HG02981 (cell line): Measurements from ENCODE around the gene SNAI3.

Experiments
- ATAC-seq: cut with Tn5 transposase; IDR thresholded peaks from one replicate; pipeline ENCODE4 v1.9.1; 2021; ENCODE audit warnings: mild to moderate bottlenecking, moderate library complexity; ENCODE audit not compliant: unreplicated experiment

SNAI3 gene

DNA sequence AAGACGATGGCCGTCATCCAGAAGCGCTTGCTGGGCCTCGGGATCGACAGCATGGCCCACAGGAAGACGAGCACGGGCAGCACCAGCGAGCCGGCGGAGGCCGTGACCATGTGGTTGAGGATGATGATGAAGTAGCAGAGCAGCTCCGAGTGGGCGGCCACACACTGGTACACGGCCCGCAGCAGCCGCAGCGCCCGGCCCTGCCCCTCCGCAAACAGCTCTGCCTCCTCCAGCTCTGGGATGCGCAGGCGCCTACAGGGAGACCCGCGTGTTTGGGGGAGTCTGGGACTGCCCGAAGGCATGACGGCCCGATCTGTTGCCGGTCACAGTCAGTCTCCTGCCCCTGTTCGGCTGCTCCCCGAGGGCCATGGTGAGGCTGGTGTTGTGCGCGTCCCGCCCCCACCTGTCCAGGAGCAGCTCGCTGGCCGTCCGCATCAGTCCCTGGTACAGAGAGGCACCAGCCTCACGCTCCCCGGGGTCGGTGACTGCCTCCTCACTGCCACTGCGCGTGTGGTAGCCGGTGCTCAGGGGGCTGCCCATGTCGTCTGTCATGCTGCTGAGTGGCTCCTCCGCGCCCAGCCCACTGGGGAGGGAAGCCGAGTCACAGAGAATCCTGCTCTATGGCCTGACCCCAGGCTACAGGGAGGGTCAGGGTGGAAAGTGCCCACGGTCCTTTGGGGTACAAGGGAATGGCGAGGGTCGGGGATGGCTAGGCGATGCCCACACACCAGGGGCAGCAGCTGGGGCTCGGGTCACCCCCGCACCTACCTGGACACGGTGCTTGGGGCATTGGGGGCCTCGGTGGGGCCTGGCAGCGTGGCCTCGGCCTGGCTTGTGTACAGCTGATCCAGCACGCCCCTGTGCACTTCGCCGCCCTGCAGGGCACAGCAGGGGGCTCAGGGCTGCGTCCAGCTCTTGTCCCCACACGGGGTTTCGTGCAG is 35.8 kb upstream of the SNAI3 start:
- ATAC-seq = no peak

- ATAC-seq = no peak
Measured at GRCh38 chr16:88721236-88721635, 34.9 kb upstream of the SNAI3 start.

GRCh38 chr16:88720396-88720970 is 34.2 kb upstream of the SNAI3 start:
- ATAC-seq = no peak

GRCh38 chr16:88719933-88720296 is 33.6 kb upstream of the SNAI3 start:
- ATAC-seq = no peak

DNA sequence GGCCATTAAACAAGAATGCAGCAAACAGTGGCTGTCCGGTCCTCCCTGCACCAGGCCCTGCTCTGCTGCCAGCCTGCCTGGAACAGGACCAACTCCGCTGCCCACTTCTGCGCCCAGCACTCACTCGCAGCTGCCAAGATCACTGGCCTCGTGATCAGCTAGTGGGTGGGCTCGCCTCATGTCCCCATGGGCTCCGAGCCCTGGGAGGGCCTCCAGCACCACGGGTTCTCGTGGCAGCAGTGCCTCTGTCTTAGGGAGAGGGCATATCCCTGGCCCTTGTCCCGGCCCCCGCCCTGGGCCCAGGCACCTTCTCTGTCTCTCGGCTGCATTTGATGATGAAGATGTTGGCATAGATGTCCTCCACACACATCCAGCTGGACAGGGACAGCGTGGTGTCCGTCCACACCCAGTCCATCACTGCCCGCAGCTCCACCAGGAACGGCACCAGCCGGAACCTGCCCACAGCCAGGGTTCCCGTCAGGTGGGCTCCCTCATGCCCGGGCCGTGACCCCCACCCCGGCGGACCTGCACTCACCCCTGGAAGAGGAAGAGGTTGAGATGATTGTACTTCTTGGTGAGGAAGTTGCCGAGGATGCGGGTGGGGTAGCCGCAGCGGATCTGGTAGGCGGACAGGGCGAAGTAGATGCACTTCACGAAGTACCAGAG is 33.1 kb upstream of the SNAI3 start:
- no peak for ATAC-seq

- ATAC-seq = no peak
Measured at GRCh38 chr16:88718178-88718577, 31.9 kb upstream of the SNAI3 start.

DNA sequence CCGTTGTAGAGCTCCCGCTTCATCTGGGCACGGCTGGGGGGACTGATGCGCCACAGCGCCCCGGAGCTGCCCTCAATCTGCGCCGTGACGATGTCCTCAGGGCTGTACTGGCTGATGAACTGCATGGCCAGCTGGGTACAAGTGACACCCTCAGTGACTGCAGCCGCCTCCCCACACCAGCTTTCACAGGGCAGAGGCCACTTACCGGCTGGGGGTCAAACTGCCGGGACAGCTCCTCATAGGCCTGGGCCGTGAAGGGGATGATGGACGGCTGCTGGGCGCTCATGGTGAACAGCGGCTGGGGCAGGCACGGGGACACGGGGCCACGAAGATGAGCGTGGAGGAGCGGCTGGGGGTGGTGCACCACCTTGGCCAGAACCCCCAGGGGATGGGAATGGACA is 30.3 kb upstream of the SNAI3 start:
- no peak for ATAC-seq

DNA sequence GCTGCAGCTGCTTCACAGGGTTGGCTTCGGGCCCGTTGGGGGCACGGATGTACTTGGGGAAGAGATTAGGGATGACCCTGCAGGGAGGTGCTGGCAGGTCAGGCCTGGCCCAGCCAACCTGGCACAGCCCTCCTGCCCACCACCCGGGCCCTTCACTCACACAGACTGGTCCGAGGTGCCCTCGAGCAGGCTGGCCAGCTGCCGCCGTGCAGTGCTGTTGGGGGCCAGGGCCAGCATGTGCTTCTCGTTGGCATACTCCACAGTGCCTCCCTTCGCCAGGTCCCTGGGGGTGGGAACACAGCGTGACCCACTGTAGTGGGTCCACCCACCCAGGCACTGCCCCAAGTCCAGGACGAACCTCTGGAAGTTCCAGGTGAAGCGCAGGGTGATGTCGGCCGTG is 29.9 kb upstream of the SNAI3 start:
- ATAC-seq = no peak

GRCh38 chr16:88715312-88716190 is 29.2 kb upstream of the SNAI3 start:
- ATAC-seq = no peak

- ATAC-seq = no peak
Measured at GRCh38 chr16:88714420-88715302, 28.4 kb upstream of the SNAI3 start.

- ATAC-seq = no peak
Measured at GRCh38 chr16:88713568-88714419, 27.5 kb upstream of the SNAI3 start.

DNA sequence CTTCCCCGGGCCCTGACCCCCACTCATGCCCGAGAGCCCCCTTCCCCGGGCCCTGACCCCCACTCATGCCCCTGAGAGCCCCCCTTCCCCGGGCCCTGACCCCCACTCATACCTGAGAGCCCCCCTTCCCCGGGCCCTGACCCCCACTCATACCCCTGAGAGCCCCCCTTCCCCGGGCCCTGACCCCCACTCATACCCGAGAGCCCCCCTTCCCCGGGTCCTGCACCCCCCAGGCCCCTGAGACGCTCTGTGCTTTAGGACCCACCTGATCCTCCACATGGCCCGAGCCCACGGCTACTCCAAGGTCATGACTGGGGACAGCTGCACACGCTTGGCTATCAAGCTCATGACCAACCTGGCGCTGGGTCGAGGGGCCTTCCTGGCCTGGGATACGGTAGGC is 26.7 kb upstream of the SNAI3 start:
- ATAC-seq = no peak

DNA sequence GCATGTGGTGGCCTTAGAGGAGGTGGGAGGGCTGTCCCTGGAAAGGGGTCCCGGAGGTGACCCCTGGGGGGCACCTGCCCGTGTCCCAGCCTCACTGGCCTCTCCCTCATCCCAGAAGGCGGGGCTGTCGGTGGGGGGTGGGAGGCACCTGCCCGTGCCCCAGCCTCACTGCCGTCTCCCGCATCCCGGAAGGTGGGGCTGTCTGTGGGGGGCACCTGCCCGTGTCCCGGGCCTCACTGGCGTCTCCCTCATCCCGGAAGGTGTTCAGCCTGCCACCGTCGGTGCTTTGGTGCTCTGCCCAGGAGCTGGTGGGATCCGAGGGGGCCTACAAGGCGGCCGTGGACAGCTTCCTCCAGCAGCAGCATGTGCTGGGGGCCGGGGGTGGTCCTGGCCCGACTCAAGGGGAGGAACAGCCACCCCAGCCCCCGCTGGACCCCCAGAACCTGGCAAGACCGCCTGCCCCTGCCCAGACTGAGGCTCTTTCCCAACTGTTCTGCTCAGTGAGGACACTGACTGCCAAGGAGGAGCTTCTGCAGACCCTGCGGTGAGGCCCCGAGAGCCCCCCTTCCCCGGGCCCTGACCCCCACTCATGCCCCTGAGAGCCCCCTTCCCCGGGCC is 26.2 kb upstream of the SNAI3 start:
- ATAC-seq = no peak

DNA sequence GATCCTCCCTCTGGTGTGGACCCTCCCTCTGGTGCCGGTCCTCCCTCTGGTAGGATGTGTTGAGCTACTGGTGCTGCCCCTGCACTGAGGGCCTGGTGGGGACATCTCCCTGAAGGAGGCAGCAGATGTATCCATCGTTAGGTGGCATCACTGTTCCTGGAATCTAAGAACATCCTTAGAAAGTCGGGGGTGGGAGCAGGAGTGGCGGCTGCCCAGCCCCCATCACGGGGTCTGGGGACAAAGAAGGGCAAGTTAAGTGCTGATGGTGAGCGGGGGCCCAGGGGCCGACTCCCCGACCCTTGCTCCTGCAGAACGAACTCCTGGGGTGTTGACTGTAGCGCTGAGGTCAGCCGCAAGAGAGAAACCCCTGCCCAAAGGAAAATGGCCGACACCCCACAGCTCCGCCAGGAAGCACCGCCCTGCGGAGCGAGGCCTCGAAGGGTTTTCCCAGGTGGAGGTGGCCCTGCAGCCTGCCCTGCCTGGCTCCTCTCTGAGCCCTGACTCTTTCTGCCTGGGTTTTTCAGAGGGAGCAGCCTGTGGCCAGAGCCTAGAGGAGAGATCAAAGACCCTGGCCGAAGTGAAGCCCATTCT is 25.5 kb upstream of the SNAI3 start:
- ATAC-seq = no peak

GRCh38 chr16:88710556-88710955 is 24.2 kb upstream of the SNAI3 start:
- ATAC-seq = no peak

GRCh38 chr16:88706965-88707826 is 20.9 kb upstream of the SNAI3 start:
- no peak for ATAC-seq

DNA sequence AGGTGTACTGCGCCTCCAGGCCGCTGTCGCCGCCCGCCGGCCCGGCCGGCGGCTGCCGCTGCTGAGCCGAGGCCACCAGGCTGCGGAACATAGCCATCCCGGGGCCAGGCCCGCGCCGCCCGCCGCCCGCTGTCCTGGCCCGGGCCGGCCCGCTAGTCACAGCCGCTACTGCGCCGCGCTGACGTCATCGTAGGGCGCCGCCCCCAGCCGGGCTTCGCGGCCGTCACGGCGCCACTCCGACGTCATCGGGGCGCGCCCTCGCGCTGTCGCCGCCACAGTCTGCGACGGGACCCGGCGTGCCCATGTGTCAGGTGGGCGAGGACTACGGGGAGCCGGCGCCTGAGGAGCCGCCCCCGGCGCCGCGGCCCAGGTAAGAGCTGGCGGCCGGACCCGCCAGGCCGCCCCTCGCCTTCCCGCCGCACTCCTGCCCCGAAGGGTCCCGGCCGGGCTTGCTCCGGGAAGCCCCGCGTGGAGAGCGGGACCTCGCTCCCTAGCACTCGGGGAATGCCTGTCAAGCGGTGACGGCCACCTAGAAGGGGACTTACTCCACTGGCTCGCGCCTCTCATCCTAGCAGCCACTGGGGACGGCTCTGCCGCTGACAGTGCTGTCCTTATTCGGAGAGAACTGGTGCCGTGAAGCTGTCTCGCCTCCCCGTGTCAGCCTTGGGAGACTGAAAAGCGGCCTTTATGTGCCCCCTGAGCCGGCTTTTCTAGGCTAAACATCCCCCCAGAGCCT is 20.1 kb upstream of the SNAI3 start, which contains the start of the genes CTU2 and RNF166:
TSS of gene CTU2 (plus strand) at position 275 of the 736 bp plus-strand sequence. CDS start at position 303, 28 bp downstream.
TSS of gene RNF166 (minus strand) at position 180 of the 736 bp plus-strand sequence. CDS start at position 97, 83 bp downstream.
- ATAC-seq = peak; percentile 61
